ENCODE data around the gene OVCA2.

Gene OVCA2

GRCh38 chr17:2042390-2042847 lies 597 bp downstream of the OVCA2 start:
- Histone ChIP-seq H2AFZ (ENCODE audit: low read length) (no peak overlapping the region), H3K79me2 (ENCODE audit: insufficient read depth, low read length) (no peaks in the 10 kb centered on the region), H3K36me3 (ENCODE audit: insufficient read depth, low read length) (peaks cover 40% of the 10 kb centered on the region), H3K9me2 (ENCODE audit: low read depth, low read length) (no peaks in the 10 kb centered on the region), H3K27me3 (ENCODE audit: insufficient read depth, low read length) (no peaks in the 10 kb centered on the region), H3F3A (ENCODE audit: insufficient read depth, low read length) (no peaks in the 10 kb centered on the region), H3K4me1 (ENCODE audit: insufficient read depth, low read length, severe bottlenecking) (peaks cover 17% of the 10 kb centered on the region), H3K27ac (ENCODE audit: low read depth, low read length, poor library complexity, severe bottlenecking) (peak overlapping the region; percentile 26), H3K9ac (ENCODE audit: low read length) (peak overlapping the region; percentile 89), H4K20me1 (ENCODE audit: insufficient read depth, low read length) (no peaks in the 10 kb centered on the region), H3K9me3 (ENCODE audit: low read length) (no peaks in the 10 kb centered on the region), H3K4me2 (ENCODE audit: low read length) (peak overlapping the region; percentile 90), H3K4me3 (ENCODE audit: low read depth, low read length, poor library complexity, severe bottlenecking) (peak overlapping the region; percentile 83)
- TF ChIP-seq CTCF (IDR thresholded peaks at IDR 0.05; ENCODE audit: low read length) (no peak), EZH2 (IDR thresholded peaks at IDR 0.05; ENCODE audit: borderline replicate concordance, low read length) (no peak)

- no peak overlapping the region for H2AFZ ChIP-seq (ENCODE audit: low read length)
- H3F3A ChIP-seq (ENCODE audit: insufficient read depth, low read length), result no peaks in the 10 kb centered on the region
- H3K79me2 ChIP-seq (ENCODE audit: insufficient read depth, low read length), result no peaks in the 10 kb centered on the region
- H4K20me1 ChIP-seq (ENCODE audit: insufficient read depth, low read length), result no peaks in the 10 kb centered on the region
- no peaks in the 10 kb centered on the region for H3K27me3 ChIP-seq (ENCODE audit: insufficient read depth, low read length)
- peaks cover 35% of the 10 kb centered on the region for H3K36me3 ChIP-seq (ENCODE audit: insufficient read depth, low read length)
- no peak overlapping the region for H3K27ac ChIP-seq (ENCODE audit: low read depth, low read length, poor library complexity, severe bottlenecking)
- peak overlapping the region; percentile 83 for H3K4me3 ChIP-seq (ENCODE audit: low read depth, low read length, poor library complexity, severe bottlenecking)
- no peaks in the 10 kb centered on the region for H3K9me3 ChIP-seq (ENCODE audit: low read length)
- no peaks in the 10 kb centered on the region for H3K9me2 ChIP-seq (ENCODE audit: low read depth, low read length)
- H3K9ac ChIP-seq (ENCODE audit: low read length), result peak overlapping the region; percentile 89
- H3K4me1 ChIP-seq (ENCODE audit: insufficient read depth, low read length, severe bottlenecking), result peaks cover 17% of the 10 kb centered on the region
- TF ChIP-seq EZH2 (IDR thresholded peaks at IDR 0.05; ENCODE audit: borderline replicate concordance, low read length) (no peak), CTCF (IDR thresholded peaks at IDR 0.05; ENCODE audit: low read length) (no peak)
- H3K4me2 ChIP-seq (ENCODE audit: low read length), result peak overlapping the region; percentile 90
These were observed 1.1 kb downstream of the OVCA2 start for GRCh38 chr17:2042933-2043332.

- peaks cover 32% of the 10 kb centered on the region for H3K36me3 ChIP-seq (ENCODE audit: insufficient read depth, low read length)
- no peaks in the 10 kb centered on the region for H3K9me2 ChIP-seq (ENCODE audit: low read depth, low read length)
- H4K20me1 ChIP-seq (ENCODE audit: insufficient read depth, low read length), result no peaks in the 10 kb centered on the region
- H3K27ac ChIP-seq (ENCODE audit: low read depth, low read length, poor library complexity, severe bottlenecking), result no peak overlapping the region
- H3F3A ChIP-seq (ENCODE audit: insufficient read depth, low read length), result no peaks in the 10 kb centered on the region
- TF ChIP-seq EZH2 (IDR thresholded peaks at IDR 0.05; ENCODE audit: borderline replicate concordance, low read length), result no peak
- H3K27me3 ChIP-seq (ENCODE audit: insufficient read depth, low read length), result no peaks in the 10 kb centered on the region
- no peak overlapping the region for H3K4me2 ChIP-seq (ENCODE audit: low read length)
- H3K9me3 ChIP-seq (ENCODE audit: low read length), result no peaks in the 10 kb centered on the region
- no peak overlapping the region for H3K9ac ChIP-seq (ENCODE audit: low read length)
- H2AFZ ChIP-seq (ENCODE audit: low read length), result no peak overlapping the region
- H3K79me2 ChIP-seq (ENCODE audit: insufficient read depth, low read length), result no peaks in the 10 kb centered on the region
- peaks cover 17% of the 10 kb centered on the region for H3K4me1 ChIP-seq (ENCODE audit: insufficient read depth, low read length, severe bottlenecking)
- no peak overlapping the region for H3K4me3 ChIP-seq (ENCODE audit: low read depth, low read length, poor library complexity, severe bottlenecking)
These were observed 2.0 kb downstream of the OVCA2 start for GRCh38 chr17:2043785-2044184.

- TF ChIP-seq EZH2 (IDR thresholded peaks at IDR 0.05; ENCODE audit: borderline replicate concordance, low read length) (no peak), CTCF (IDR thresholded peaks at IDR 0.05; ENCODE audit: low read length) (no peak)
- no peak overlapping the region for H3K27ac ChIP-seq (ENCODE audit: low read depth, low read length, poor library complexity, severe bottlenecking)
- no peaks in the 10 kb centered on the region for H3K9me2 ChIP-seq (ENCODE audit: low read depth, low read length)
- H4K20me1 ChIP-seq (ENCODE audit: insufficient read depth, low read length), result no peaks in the 10 kb centered on the region
- no peak overlapping the region for H2AFZ ChIP-seq (ENCODE audit: low read length)
- no peaks in the 10 kb centered on the region for H3F3A ChIP-seq (ENCODE audit: insufficient read depth, low read length)
- no peak overlapping the region for H3K4me3 ChIP-seq (ENCODE audit: low read depth, low read length, poor library complexity, severe bottlenecking)
- H3K79me2 ChIP-seq (ENCODE audit: insufficient read depth, low read length), result no peaks in the 10 kb centered on the region
- no peak overlapping the region for H3K9ac ChIP-seq (ENCODE audit: low read length)
- no peaks in the 10 kb centered on the region for H3K27me3 ChIP-seq (ENCODE audit: insufficient read depth, low read length)
- peaks cover 32% of the 10 kb centered on the region for H3K36me3 ChIP-seq (ENCODE audit: insufficient read depth, low read length)
- no peak overlapping the region for H3K4me2 ChIP-seq (ENCODE audit: low read length)
- H3K9me3 ChIP-seq (ENCODE audit: low read length), result no peaks in the 10 kb centered on the region
- H3K4me1 ChIP-seq (ENCODE audit: insufficient read depth, low read length, severe bottlenecking), result peaks cover 21% of the 10 kb centered on the region
These were observed 2.6 kb downstream of the OVCA2 start for GRCh38 chr17:2044263-2044894.

Measured in OCI-LY1 (cell line).